Measurements from ENCODE around the gene SMAD1.

SMAD1 gene

DNA sequence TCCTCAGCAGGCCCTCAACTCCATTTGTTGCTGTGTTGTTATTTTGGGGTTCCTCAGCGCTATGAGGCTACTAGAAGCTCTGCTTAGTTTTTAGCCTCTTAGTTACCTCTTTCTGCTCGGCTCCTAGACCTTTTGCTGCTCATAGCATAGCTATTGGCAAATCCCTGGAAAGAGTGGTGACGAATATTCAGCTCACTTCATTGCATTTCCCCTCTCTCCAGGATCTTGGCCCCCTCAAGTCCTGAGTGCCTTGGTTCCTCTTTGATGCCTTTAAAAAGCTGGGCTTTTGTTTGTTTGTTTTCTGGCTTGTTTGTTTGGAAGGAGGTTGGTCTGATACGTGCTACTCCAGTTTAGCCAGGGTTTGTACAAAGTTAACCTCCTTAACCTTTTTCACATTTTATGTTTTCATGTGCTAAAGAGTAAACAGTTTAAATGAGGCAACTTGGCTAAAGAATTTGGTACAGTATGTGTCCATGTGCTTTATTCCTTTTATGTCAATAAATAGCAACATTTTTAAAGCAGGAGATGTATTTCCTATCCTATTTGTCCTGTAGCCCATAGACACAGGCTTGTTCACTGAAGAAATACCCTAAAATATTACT lies 31.5 kb downstream of the SMAD1 start:
- DNase-seq (ENCODE audit: low read depth in 2 of 2) = no peak
- TF ChIP-seq, protein P1, sequence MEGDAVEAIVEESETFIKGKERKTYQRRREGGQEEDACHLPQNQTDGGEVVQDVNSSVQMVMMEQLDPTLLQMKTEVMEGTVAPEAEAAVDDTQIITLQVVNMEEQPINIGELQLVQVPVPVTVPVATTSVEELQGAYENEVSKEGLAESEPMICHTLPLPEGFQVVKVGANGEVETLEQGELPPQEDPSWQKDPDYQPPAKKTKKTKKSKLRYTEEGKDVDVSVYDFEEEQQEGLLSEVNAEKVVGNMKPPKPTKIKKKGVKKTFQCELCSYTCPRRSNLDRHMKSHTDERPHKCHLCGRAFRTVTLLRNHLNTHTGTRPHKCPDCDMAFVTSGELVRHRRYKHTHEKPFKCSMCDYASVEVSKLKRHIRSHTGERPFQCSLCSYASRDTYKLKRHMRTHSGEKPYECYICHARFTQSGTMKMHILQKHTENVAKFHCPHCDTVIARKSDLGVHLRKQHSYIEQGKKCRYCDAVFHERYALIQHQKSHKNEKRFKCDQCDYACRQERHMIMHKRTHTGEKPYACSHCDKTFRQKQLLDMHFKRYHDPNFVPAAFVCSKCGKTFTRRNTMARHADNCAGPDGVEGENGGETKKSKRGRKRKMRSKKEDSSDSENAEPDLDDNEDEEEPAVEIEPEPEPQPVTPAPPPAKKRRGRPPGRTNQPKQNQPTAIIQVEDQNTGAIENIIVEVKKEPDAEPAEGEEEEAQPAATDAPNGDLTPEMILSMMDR (IDR thresholded peaks at IDR 0.05; ENCODE audit: low read depth, low read length) = no peak
- H3K4me3 ChIP-seq (replicated peaks in 1 of 2; ENCODE audit: low read depth in 2 of 2, low read length in 2 of 2) = no peak overlapping the region

DNA sequence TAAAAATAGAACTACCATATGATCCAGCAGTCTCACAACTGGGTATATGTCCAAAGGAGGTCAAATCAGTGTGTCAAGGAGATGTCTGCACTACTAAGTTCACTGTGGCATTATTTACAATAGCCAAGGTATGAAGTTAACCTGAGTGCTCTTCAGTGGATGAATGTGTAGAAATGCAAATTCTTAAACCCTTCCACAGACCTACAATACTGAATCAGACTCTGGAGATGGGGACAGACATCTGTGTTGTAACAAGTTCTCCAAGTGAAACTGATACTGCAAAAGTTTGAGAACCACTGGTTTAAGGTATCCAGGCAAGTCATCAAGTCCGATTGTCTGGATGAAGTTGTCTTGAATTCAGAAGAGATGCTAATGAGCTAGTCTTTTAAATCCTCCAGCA lies 38.5 kb downstream of the SMAD1 start:
- TF ChIP-seq, protein P1 (IDR thresholded peaks at IDR 0.05; ENCODE audit: low read depth, low read length) = no peak
- H3K4me3 ChIP-seq (replicated peaks in 1 of 2; ENCODE audit: low read depth in 2 of 2, low read length in 2 of 2) = no peak overlapping the region
- DNase-seq (ENCODE audit: low read depth in 2 of 2) = no peak

GRCh38 chr4:145521282-145521681 lies 39.6 kb downstream of the SMAD1 start:
- no peak overlapping the region for H3K4me3 ChIP-seq (replicated peaks in 1 of 2; ENCODE audit: low read depth in 2 of 2, low read length in 2 of 2)
- no peak for DNase-seq (ENCODE audit: low read depth in 2 of 2)
- TF ChIP-seq, protein P1 (IDR thresholded peaks at IDR 0.05; ENCODE audit: low read depth, low read length) = no peak

DNA sequence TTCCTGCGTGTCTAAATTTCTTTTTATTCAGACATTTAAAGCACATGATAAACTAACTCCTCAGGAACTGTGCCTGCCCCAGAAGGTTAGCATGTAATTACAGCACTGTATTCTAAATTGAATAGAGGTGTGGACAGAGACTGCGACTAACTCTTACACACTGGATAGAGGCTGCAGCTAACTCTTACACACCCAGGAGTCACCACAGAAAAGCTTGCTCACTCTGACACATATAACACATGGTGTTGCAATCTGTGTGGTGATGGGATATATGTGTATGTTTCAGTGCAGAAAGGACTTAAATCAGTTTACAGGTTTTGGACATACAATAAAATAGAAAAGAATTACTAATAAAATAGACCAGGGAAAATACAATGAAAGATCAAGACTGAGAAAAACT lies 41.5 kb downstream of the SMAD1 start:
- TF ChIP-seq, protein P1 (IDR thresholded peaks at IDR 0.05; ENCODE audit: low read depth, low read length) = no peak
- DNase-seq (ENCODE audit: low read depth in 2 of 2) = peak in 1 of 2 donors; percentile 53
- H3K4me3 ChIP-seq (replicated peaks in 1 of 2; ENCODE audit: low read depth in 2 of 2, low read length in 2 of 2) = no peak overlapping the region

DNA sequence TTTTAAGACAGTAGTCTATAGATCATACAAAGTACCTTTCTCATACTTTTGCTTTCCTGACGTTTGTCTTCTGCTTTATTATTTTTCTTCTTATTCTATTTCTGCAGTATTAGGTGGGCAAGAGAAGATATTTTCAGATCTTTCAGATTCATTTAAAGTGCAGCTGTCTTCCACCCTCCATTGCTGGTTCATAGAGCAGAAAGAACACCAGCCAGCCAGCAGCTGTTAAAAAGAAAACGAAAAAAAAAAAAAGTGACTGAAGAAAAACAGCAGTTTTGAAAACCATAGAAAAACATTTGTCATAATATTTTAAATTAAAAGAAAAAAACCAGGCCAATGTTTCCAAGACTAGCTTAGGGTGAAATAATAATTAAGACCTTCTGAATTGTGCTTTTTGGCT lies 42.9 kb downstream of the SMAD1 start:
- no peak overlapping the region for H3K4me3 ChIP-seq (replicated peaks in 1 of 2; ENCODE audit: low read depth in 2 of 2, low read length in 2 of 2)
- TF ChIP-seq, protein P1 (IDR thresholded peaks at IDR 0.05; ENCODE audit: low read depth, low read length) = no peak
- no peak for DNase-seq (ENCODE audit: low read depth in 2 of 2)

- TF ChIP-seq, protein P1 (IDR thresholded peaks at IDR 0.05; ENCODE audit: low read depth, low read length) = no peak
- DNase-seq (ENCODE audit: low read depth in 2 of 2) = peak in 1 of 2 donors; percentile 4
- no peak overlapping the region for H3K4me3 ChIP-seq (replicated peaks in 1 of 2; ENCODE audit: low read depth in 2 of 2, low read length in 2 of 2)
These were observed 43.7 kb downstream of the SMAD1 start for GRCh38 chr4:145525291-145525740.

- DNase-seq (ENCODE audit: low read depth in 2 of 2) = no peak
- TF ChIP-seq, protein P1 (IDR thresholded peaks at IDR 0.05; ENCODE audit: low read depth, low read length) = no peak
These were observed 46.1 kb downstream of the SMAD1 start for GRCh38 chr4:145527773-145528172.

More at GRCh38 chr4:145527773-145528172, 46.1 kb downstream of the SMAD1 start:
- no peak overlapping the region for H3K4me3 ChIP-seq (replicated peaks in 1 of 2; ENCODE audit: low read depth in 2 of 2, low read length in 2 of 2)
